OCI-LY3 (cell line): ENCODE measurements around the gene TH.

Experiments
- EZH2phosphoT487 ChIP-seq: fragments of 200-600 bp; shearing (Covaris generic); IDR thresholded peaks from 2 replicates; pipeline ENCODE4 v1.6.1; 2018; ENCODE audit warnings: antibody characterized with exemption, mixed run types, low read depth
- TF ChIP-seq, protein P1 (sequence below): fragments of 200-600, 300-600 bp; sonication (generic); IDR thresholded peaks from 2 replicates; pipeline ENCODE4 v1.5.1; 2014; ENCODE audit warnings: antibody characterized with exemption, low read length, low read depth

DNA sequence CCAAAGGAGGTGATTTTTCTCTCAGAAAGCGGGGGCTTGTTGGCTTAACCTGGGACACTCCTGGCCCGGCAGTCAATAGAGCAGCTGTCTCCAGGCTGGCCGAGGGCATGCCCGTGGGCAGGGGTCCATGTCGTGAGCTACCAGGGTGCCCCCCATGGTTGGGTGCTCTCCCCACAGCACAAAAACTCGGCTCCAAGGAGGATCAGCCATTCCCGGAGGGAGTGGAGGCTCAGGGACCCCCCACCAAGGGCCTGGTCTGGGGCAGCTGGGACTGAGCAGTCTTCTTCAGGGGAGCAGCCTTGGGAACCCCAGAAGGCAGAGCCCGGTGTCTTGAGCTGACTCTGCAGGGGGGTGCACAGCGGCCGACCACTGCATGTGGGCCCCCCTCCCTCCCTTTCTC lies 20.8 kb upstream of the TH start:
- TF ChIP-seq, protein P1, sequence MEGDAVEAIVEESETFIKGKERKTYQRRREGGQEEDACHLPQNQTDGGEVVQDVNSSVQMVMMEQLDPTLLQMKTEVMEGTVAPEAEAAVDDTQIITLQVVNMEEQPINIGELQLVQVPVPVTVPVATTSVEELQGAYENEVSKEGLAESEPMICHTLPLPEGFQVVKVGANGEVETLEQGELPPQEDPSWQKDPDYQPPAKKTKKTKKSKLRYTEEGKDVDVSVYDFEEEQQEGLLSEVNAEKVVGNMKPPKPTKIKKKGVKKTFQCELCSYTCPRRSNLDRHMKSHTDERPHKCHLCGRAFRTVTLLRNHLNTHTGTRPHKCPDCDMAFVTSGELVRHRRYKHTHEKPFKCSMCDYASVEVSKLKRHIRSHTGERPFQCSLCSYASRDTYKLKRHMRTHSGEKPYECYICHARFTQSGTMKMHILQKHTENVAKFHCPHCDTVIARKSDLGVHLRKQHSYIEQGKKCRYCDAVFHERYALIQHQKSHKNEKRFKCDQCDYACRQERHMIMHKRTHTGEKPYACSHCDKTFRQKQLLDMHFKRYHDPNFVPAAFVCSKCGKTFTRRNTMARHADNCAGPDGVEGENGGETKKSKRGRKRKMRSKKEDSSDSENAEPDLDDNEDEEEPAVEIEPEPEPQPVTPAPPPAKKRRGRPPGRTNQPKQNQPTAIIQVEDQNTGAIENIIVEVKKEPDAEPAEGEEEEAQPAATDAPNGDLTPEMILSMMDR = no peak
- TF ChIP-seq EZH2phosphoT487 = no peak
